PC-3 (cell line): Measurements from ENCODE around the gene MKRN2.

ENCODE experiments used
- CTCF ChIP-seq: fragments of 300-600 bp; sonication (generic); conservative IDR thresholded peaks from 2 replicates; pipeline ENCODE4 v1.5.1; 2017; ENCODE audit warnings: antibody characterized with exemption, low read depth, mild to moderate bottlenecking, low read length
- EZH2 ChIP-seq: fragments of 300-600 bp; sonication (generic); IDR thresholded peaks from one replicate; pipeline ENCODE4 v1.6.1; 2017; ENCODE audit warnings: antibody characterized with exemption, mild to moderate bottlenecking, low read length; ENCODE audit not compliant: unreplicated experiment

GRCh38 chr3:12568747-12569146, 11.9 kb downstream of the MKRN2 start:
- TF ChIP-seq EZH2: no peak
- no peak for TF ChIP-seq CTCF
